Osteocyte (in vitro differentiated cells): ENCODE results near the gene HCFC1. TPM values are rescaled to one million over a fixed set of nuclear protein-coding genes. Genes with fewer than 3 reads are reported as not detected.

Source experiments
- DNase-seq: peaks from one replicate; pipeline ENCODE4 v3.0.0; 2021; ENCODE audit warnings: mixed read lengths; ENCODE audit not compliant: unreplicated experiment; ENCODE audit errors: extremely low spot score
- H3K27ac Mint-ChIP-seq: one replicate; pipeline ENCODE4 v1.8.0; 2021; ENCODE audit warnings: mild to moderate bottlenecking, mixed read lengths; ENCODE audit not compliant: unreplicated experiment
- H3K27me3 Mint-ChIP-seq: one replicate; pipeline ENCODE4 v1.8.0; 2021; ENCODE audit warnings: mixed read lengths; ENCODE audit not compliant: unreplicated experiment
- H3K36me3 Mint-ChIP-seq: one replicate; pipeline ENCODE4 v1.8.0; 2021; ENCODE audit warnings: mixed read lengths; ENCODE audit not compliant: unreplicated experiment
- H3K4me1 Mint-ChIP-seq: one replicate; pipeline ENCODE4 v1.8.0; 2021; ENCODE audit warnings: mixed read lengths; ENCODE audit not compliant: unreplicated experiment
- H3K4me3 Mint-ChIP-seq: one replicate; pipeline ENCODE4 v1.8.0; 2021; ENCODE audit warnings: mild to moderate bottlenecking, moderate library complexity, mixed read lengths; ENCODE audit not compliant: unreplicated experiment
- H3K9me3 Mint-ChIP-seq: one replicate; pipeline ENCODE4 v1.8.0; 2021; ENCODE audit warnings: mixed read lengths; ENCODE audit not compliant: unreplicated experiment
- CTCF ChIP-seq: fragments of 200-600 bp; sonication (generic); IDR thresholded peaks from 2 replicates; pipeline ENCODE4 v1.5.0; 2021; ENCODE audit warnings: antibody characterized with exemption, mild to moderate bottlenecking, moderate library complexity
- total RNA-seq: library from RNA; stranded (reverse); gene quantifications from 2 replicates; pipeline ENCODE4 v1.2.1, GENCODE V29; 2021

The HCFC1 gene
- total RNA-seq, 1 donor from 2014 or later: 74.8 TPM

- DNase-seq: no peak
- H3K27me3 Mint-ChIP-seq: no peaks in the 10 kb centered on the region
- peaks cover 14% of the 10 kb centered on the region for H3K4me1 Mint-ChIP-seq
- no peak overlapping the region for H3K4me3 Mint-ChIP-seq
- H3K36me3 Mint-ChIP-seq: peaks cover 5% of the 10 kb centered on the region
- no peaks in the 10 kb centered on the region for H3K9me3 Mint-ChIP-seq
- H3K27ac Mint-ChIP-seq: no peak overlapping the region
- TF ChIP-seq CTCF: no peak
Measured at GRCh38 chrX:153932220-153932915, 39.2 kb downstream of the HCFC1 start.

- H3K4me1 Mint-ChIP-seq: peaks cover 20% of the 10 kb centered on the region
- no peak overlapping the region for H3K27ac Mint-ChIP-seq
- H3K4me3 Mint-ChIP-seq: no peak overlapping the region
- TF ChIP-seq CTCF: no peak
- no peaks in the 10 kb centered on the region for H3K9me3 Mint-ChIP-seq
- H3K36me3 Mint-ChIP-seq: peaks cover 5% of the 10 kb centered on the region
- no peaks in the 10 kb centered on the region for H3K27me3 Mint-ChIP-seq
- DNase-seq: no peak
Measured at GRCh38 chrX:153931748-153932147, 39.9 kb downstream of the HCFC1 start.

GRCh38 chrX:153931151-153931550 is 40.5 kb downstream of the HCFC1 start:
- H3K4me1 Mint-ChIP-seq: peaks cover 21% of the 10 kb centered on the region

GRCh38 chrX:153930011-153930910 is 41.4 kb downstream of the HCFC1 start:
- no peak for DNase-seq
- no peak overlapping the region for H3K27ac Mint-ChIP-seq
- H3K9me3 Mint-ChIP-seq: no peaks in the 10 kb centered on the region
- H3K27me3 Mint-ChIP-seq: no peaks in the 10 kb centered on the region
- H3K4me3 Mint-ChIP-seq: no peak overlapping the region
- peaks cover 21% of the 10 kb centered on the region for H3K4me1 Mint-ChIP-seq
- TF ChIP-seq CTCF: no peak
- H3K36me3 Mint-ChIP-seq: peaks cover 5% of the 10 kb centered on the region

More at GRCh38 chrX:153931151-153931550, 40.5 kb downstream of the HCFC1 start:
- no peaks in the 10 kb centered on the region for H3K9me3 Mint-ChIP-seq
- TF ChIP-seq CTCF: no peak
- peak overlapping the region; percentile 25 for H3K27ac Mint-ChIP-seq
- peaks cover 5% of the 10 kb centered on the region for H3K36me3 Mint-ChIP-seq
- DNase-seq: no peak
- H3K27me3 Mint-ChIP-seq: no peaks in the 10 kb centered on the region
- H3K4me3 Mint-ChIP-seq: no peak overlapping the region

- no peak for DNase-seq
- peaks cover 21% of the 10 kb centered on the region for H3K4me1 Mint-ChIP-seq
Measured at GRCh38 chrX:153929576-153929975, 42.0 kb downstream of the HCFC1 start.

More at GRCh38 chrX:153929576-153929975, 42.0 kb downstream of the HCFC1 start:
- H3K4me3 Mint-ChIP-seq: no peak overlapping the region
- no peak overlapping the region for H3K27ac Mint-ChIP-seq
- no peaks in the 10 kb centered on the region for H3K9me3 Mint-ChIP-seq
- H3K36me3 Mint-ChIP-seq: peaks cover 5% of the 10 kb centered on the region
- TF ChIP-seq CTCF: no peak
- H3K27me3 Mint-ChIP-seq: no peaks in the 10 kb centered on the region
